Measurements from ENCODE around the gene TCOF1. TPM values are rescaled to one million over a fixed set of nuclear protein-coding genes. Genes with fewer than 3 reads are reported as not detected.

Gene TCOF1
- total and polyA plus RNA-seq, 2 of the 8 experiments (the other 6 are each of a cell fraction or from before 2014, with no cell fraction given), result 35.9 to 170 TPM

DNA sequence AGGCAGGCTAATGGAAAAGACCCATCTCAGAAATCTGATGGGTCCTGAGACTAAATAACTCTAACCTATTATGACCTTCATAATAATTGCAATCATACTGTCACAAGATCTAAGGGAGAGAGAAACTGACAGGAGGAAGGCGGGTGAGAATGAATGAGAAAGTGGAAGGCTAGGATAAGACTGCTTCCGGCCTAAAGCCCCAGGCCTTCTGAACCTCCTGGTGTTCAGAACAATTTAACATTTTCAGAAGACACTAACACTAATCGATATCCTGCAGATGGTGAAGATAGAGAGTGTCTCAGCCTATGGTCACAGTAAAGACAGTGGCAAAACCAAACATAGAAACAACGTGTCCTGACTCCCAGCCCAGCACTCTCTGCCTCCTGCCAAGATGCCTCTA lies 90.8 kb downstream of the TCOF1 start (continued):
- no peak for TF ChIP-seq KDM4A (IDR thresholded peaks at IDR 0.05; ENCODE audit: low read depth, low read length, severe bottlenecking)
- no peak for TF ChIP-seq RNF2 (IDR thresholded peaks at IDR 0.05; ENCODE audit: borderline replicate concordance, low read depth, low read length, missing control alignments, poor library complexity, severe bottlenecking)
- no peak for TF ChIP-seq SP4 (IDR thresholded peaks at IDR 0.05; ENCODE audit: low read length)
